Right lobe of liver (tissue), 6 donors: Measurements from ENCODE around the gene NREP. TPM values are rescaled to one million over a fixed set of nuclear protein-coding genes. Genes with fewer than 3 reads are reported as not detected.
A peak's percentile ranks its signal among the peaks of the same experiment; 100 is the strongest.
"Not testable (repeated sequence)": the region's sequence is repeated elsewhere in the genome, so short reads cannot be mapped to it uniquely, and the experiment has no call there.

Experiments used
- ATAC-seq, 4 donors: fragments of 200-7000 bp; cut with Tn5 transposase; one replicate each; pipeline ENCODE4 v1.9.1; 2020; ENCODE audit warnings: mild to moderate bottlenecking in 4 of 4, moderate library complexity in 4 of 4
- DNase-seq, 3 donors: peaks; one replicate each; pipeline ENCODE4 v3.0.0-alpha.2; 2020
- H3K27ac ChIP-seq, 3 donors: fragments of 200-600 bp; one replicate each; pipeline ENCODE4 v1.8.0; 2022
- H3K27me3 ChIP-seq, 2 donors: fragments of 200-600 bp; one replicate each; pipeline ENCODE4 v1.8.0; 2022
- H3K36me3 ChIP-seq, 4 donors: fragments of 200-600 bp; sonication (generic) in 1 of 4; one replicate each; pipeline versions ENCODE4 v1.5.1 to v1.8.0; 2017 to 2022; ENCODE audit warnings: control low read depth in 1 of 4
- H3K4me1 ChIP-seq, 4 donors: fragments of 200-600 bp; sonication (generic) in 1 of 4; one replicate each; pipeline versions ENCODE4 v1.5.1 to v1.8.0; 2017 to 2022; ENCODE audit warnings: control low read depth in 1 of 4
- H3K4me3 ChIP-seq, 3 donors: fragments of 200-600 bp; one replicate each; pipeline ENCODE4 v1.8.0; 2022
- H3K9me3 ChIP-seq, 4 donors: fragments of 200-600 bp; sonication (generic) in 1 of 4; one replicate each; pipeline versions ENCODE4 v1.5.1 to v1.8.0; 2017 to 2022; ENCODE audit warnings: control low read depth in 1 of 4
- POLR2A ChIP-seq: fragments of 450-650 bp; IDR thresholded peaks from one replicate; pipeline ENCODE4 v1.6.1; 2017; ENCODE audit warnings: antibody characterized with exemption, mild to moderate bottlenecking
- WGBS: methylation state at CpG from one replicate; pipeline ENCODE4 v1.1.6; 2018; ENCODE audit warnings: low coverage, low lambda C conversion rate; ENCODE audit not compliant: insufficient coverage; ENCODE audit errors: missing lambda C conversion rate; 5-methylcytosine and 5-hydroxymethylcytosine counted together
- intact Hi-C, 2 donors: fragments of 100-400 bp; cut with DNase I; formaldehyde crosslinking; loops; one replicate each; pipeline versions ENCODE4 v1.11.2 to v1.14.1; 2022
- total RNA-seq, 6 experiments: library from RNA; depleted of rRNA in 2 of 6; stranded (reverse); fragments of >200 nt in 2 of 6; fragmentation: NEBNext Ultra II Directional in 3 of 6; extraction: Animal tissue kit (Norgen Biotek cat#: 25700) in 3 of 6; gene quantifications; one replicate each; pipeline versions ENCODE4 v1.1.0 to v1.2.4, GENCODE V29; 2016 to 2023
- TF ChIP-seq, protein P1 (sequence below), 4 donors: fragments of 200-600 bp in 3 of 4; fragments of 450-650 bp in 1 of 4; IDR thresholded peaks; one replicate each; pipeline versions ENCODE4 v1.5.1 to v1.8.0; 2016 to 2022; ENCODE audit warnings: antibody characterized with exemption in 4 of 4, mild to moderate bottlenecking in 2 of 4
- donor health status: DM: no; HTN: yes; CAD: no.
- donor health status: DM: no; HTN: no; CAD: no.
- donor health status: DM: no; HTN: no; CAD: no.
- donor health status: DM: no; HTN: yes; CAD: no.
- donor health status: DM: no; HTN: yes; CAD: no.

NREP gene
- total RNA-seq, 6 experiments from 2014 or later, result 2.2 to 24.6 (median 7.7) TPM

DNA sequence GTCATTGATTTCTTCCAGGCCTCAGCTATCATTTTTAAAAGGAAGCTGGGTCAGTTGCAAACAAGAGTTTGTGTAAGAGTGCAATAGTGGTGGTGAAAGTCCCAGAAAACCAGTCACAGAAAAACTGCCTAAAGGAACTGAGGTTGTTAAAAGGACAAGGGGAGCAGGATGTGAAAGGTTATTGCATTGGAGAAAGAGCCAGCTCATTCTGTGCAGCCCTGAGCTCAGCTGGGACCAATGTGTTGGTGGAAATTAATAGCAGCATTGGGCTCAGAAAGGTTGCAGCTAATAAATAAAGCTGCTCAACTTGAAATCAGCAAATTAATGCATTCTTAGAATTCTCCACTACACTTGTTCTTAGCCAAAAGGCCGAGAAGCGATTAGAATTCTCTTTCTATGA is 34.9 kb downstream of the NREP start:
- TF ChIP-seq, protein P1, sequence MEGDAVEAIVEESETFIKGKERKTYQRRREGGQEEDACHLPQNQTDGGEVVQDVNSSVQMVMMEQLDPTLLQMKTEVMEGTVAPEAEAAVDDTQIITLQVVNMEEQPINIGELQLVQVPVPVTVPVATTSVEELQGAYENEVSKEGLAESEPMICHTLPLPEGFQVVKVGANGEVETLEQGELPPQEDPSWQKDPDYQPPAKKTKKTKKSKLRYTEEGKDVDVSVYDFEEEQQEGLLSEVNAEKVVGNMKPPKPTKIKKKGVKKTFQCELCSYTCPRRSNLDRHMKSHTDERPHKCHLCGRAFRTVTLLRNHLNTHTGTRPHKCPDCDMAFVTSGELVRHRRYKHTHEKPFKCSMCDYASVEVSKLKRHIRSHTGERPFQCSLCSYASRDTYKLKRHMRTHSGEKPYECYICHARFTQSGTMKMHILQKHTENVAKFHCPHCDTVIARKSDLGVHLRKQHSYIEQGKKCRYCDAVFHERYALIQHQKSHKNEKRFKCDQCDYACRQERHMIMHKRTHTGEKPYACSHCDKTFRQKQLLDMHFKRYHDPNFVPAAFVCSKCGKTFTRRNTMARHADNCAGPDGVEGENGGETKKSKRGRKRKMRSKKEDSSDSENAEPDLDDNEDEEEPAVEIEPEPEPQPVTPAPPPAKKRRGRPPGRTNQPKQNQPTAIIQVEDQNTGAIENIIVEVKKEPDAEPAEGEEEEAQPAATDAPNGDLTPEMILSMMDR (IDR thresholded peaks at IDR 0.05), result no peak
- TF ChIP-seq POLR2A, result no peak
- peaks cover 0 to 14% (median 2%) of the 10 kb centered on the region in 4 donors for H3K4me1 ChIP-seq
- WGBS, result 79% methylated on average over 2 of the region's 2 CpGs
- no peak for DNase-seq
- intact Hi-C loops, result no loop called here
- H3K27me3 ChIP-seq, result no peaks in the 10 kb centered on the region
- no peak overlapping the region for H3K27ac ChIP-seq
- H3K4me3 ChIP-seq, result no peak overlapping the region
- peak in 1 of 4 donors; percentile 39 for ATAC-seq
- no peaks in the 10 kb centered on the region for H3K9me3 ChIP-seq
- H3K36me3 ChIP-seq, result no peaks in the 10 kb centered on the region

DNA sequence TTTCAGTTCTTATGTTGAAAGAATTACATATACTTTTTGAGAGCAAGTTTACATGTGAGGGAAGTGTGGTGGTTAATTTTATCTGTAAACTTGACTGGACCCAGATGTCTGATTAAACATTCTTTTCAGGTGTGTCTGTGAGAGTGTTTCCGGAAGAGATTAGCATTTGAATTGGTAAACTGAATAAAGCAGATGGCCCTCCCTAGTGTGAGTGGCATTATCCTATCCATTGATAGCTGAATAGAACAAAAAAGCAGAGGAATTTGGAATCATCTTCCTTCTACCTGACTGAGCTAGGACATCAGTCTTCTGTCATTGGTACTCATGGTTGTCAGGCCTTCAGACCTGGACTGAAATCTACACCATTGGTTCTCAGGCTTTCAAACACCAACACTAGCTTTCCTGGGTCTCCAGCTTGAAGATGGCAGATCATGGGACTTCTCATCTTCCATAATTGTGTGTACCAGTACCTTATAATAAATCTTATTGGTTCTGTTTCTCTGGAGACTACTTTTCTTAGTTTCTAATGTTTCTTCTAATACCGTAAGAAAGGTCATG is 36.6 kb downstream of the NREP start:
- WGBS, result 81% methylated on average over 2 of the region's 2 CpGs
- H3K4me3 ChIP-seq, result no peak overlapping the region
- no peaks in the 10 kb centered on the region for H3K9me3 ChIP-seq
- H3K27me3 ChIP-seq, result no peaks in the 10 kb centered on the region
- peaks cover 0 to 8% (median 0%) of the 10 kb centered on the region in 4 donors for H3K4me1 ChIP-seq
- no peak overlapping the region for H3K27ac ChIP-seq
- TF ChIP-seq POLR2A, result no peak
- TF ChIP-seq, protein P1 (IDR thresholded peaks at IDR 0.05), result no peak
- H3K36me3 ChIP-seq, result no peaks in the 10 kb centered on the region
- ATAC-seq, result no peak
- no peak for DNase-seq
- intact Hi-C loops, result no loop called here

DNA sequence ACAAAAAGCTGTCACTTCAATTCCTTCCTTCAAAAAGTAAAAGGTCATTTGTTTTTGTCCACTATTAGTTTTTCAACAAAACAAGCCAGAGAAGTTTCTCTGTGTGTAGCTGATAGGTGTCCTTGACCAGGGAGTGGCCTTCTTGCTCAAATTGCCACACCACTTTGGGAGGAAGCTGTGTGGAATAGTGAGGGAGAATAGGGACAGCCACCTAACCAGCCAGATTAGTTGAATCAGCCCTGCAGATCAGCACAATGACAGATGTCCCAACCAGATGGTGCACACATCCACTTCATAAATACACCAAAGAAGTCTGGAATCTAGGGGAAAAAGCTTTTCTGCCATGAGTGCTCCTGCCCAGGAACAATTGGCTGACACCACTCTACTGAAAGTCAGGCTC is 37.2 kb downstream of the NREP start:
- DNase-seq (no peak), ATAC-seq (peak in 2 of 4 donors; percentile 55 to 78)
- Histone ChIP-seq H3K9me3 (no peaks in the 10 kb centered on the region), H3K27me3 (no peaks in the 10 kb centered on the region), H3K36me3 (no peaks in the 10 kb centered on the region), H3K4me3 (no peak overlapping the region), H3K27ac (no peak overlapping the region), H3K4me1 (peaks cover 0 to 8% (median 0%) of the 10 kb centered on the region in 4 donors)
- intact Hi-C loops, result no loop called here
- TF ChIP-seq, protein P1 (IDR thresholded peaks at IDR 0.05), result no peak
- no peak for TF ChIP-seq POLR2A

DNA sequence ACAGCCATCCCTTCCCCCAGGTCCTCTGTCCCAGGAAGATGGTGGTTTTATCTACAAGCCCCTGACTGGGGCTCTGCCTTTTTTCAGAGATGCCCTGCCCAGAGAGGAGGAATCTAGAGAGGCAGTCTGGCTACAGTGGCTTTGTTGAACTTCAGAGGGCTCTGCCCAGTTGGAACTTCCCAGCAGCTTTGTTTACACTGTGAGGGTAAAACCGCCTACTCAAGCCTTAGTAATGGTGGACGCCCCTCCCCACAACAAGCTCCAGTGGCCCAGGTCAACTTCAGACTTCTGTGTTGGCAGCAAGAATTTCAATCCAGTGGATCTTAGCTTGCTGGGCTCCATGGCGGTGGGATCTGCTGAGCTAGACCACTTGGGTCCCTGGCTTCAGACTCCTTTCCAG is 40.2 kb downstream of the NREP start:
- H3K27ac ChIP-seq, H3K4me1 ChIP-seq, H3K9me3 ChIP-seq, H3K36me3 ChIP-seq, H3K27me3 ChIP-seq, intact Hi-C loops, H3K4me3 ChIP-seq, DNase-seq: not testable (repeated sequence)
- peak in 1 of 4 donors; percentile 26 for ATAC-seq
- WGBS, result 75% methylated on average over 2 of the region's 3 CpGs

DNA sequence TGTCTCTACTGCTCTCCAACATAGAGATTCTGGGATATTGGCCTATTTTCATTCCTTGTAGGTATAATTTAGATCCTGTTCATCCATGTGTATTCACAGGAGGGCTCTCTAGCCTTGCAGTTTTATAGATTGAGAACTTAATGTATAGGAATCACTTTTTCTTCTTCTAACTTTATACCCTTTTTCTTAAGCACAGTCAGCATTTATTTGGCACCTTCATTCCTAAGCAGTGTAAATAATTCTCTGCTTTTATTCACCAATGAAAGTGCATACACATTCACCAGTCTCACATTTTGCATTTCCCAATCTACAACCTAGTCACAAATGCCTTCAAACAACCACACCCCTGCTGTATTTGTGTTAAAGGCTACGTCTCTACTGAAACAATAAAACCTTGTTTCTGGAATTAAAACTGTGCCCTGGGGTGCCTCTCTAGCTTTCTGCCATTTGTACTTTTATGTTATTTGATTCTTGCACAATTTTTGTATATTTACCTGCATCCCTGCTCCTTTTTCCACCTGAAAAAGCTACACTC is 49.3 kb downstream of the NREP start:
- Histone ChIP-seq H3K27me3 (no peaks in the 10 kb centered on the region), H3K27ac (no peak overlapping the region), H3K36me3 (no peaks in the 10 kb centered on the region), H3K4me1 (no peaks in the 10 kb centered on the region), H3K9me3 (no peaks in the 10 kb centered on the region), H3K4me3 (no peak overlapping the region)
- no peak for TF ChIP-seq POLR2A
- TF ChIP-seq, protein P1 (IDR thresholded peaks at IDR 0.05), result no peak
- 75% methylated on average over 1 of the region's 1 CpG for WGBS
- intact Hi-C loops, result no loop called here
- no peak for ATAC-seq
- DNase-seq, result no peak
